SK-N-MC (cell line): Measurements from ENCODE around the gene NPR2.

ENCODE experiments used
- DNase-seq: peaks from one replicate; pipeline ENCODE4 v3.0.0-alpha.2; 2011; ENCODE audit warnings: low read depth, low spot score
- H3K27ac ChIP-seq: fragments of 200-600 bp; sonication (generic); 2 replicates; pipeline ENCODE4 v1.5.1; 2016; ENCODE audit warnings: mixed run types
- H3K36me3 ChIP-seq: fragments of 200-600 bp; sonication (generic); 2 replicates; pipeline ENCODE4 v1.6.1; 2017; ENCODE audit warnings: antibody characterized with exemption, low read length, mixed read lengths; ENCODE audit not compliant: insufficient read depth
- H3K4me3 ChIP-seq: fragments of 200-600 bp; sonication (generic); 2 replicates; pipeline ENCODE4 v1.5.1; 2016
- H3K9ac ChIP-seq: fragments of 200-600 bp; sonication (generic); 2 replicates; pipeline ENCODE4 v1.8.0; 2017; ENCODE audit warnings: mixed run types, mixed read lengths; ENCODE audit not compliant: insufficient read length
- H3K9me3 ChIP-seq: fragments of 200-600 bp; sonication (generic); 2 replicates; pipeline ENCODE4 v1.6.1; 2017; ENCODE audit warnings: low read depth, mild to moderate bottlenecking, antibody characterized with exemption, low read length, moderate library complexity, mixed read lengths
- EZH2 ChIP-seq: fragments of 200-600 bp; sonication (generic); IDR thresholded peaks from one replicate; pipeline ENCODE4 v1.6.1; 2017; ENCODE audit warnings: antibody characterized with exemption
- FOXP2 ChIP-seq: optimal IDR thresholded peaks from 2 replicates; pipeline ENCODE3; 2011; ENCODE audit warnings: mild to moderate bottlenecking, moderate library complexity; ENCODE audit not compliant: insufficient read depth; ENCODE audit errors: extremely low read length, control extremely low read depth
- POLR2AphosphoS5 ChIP-seq: IDR thresholded peaks from 2 replicates; pipeline ENCODE4 v1.6.1; 2012; ENCODE audit warnings: mild to moderate bottlenecking, low read depth, low read length, borderline replicate concordance

Gene NPR2

GRCh38 chr9:35814841-35815543 is 23.6 kb downstream of the NPR2 start, which contains the start of gene HINT2:
TSS of gene HINT2 (minus strand) at chr9:35815042. CDS start at chr9:35814979, 63 bp downstream.
- H3K36me3 ChIP-seq: no peaks in the 10 kb centered on the region

GRCh38 chr9:35816708-35817107 is 25.3 kb downstream of the NPR2 start:
- no peak overlapping the region for H3K4me3 ChIP-seq
- no peak overlapping the region for H3K27ac ChIP-seq
- no peaks in the 10 kb centered on the region for H3K36me3 ChIP-seq
- no peak for TF ChIP-seq EZH2
- no peak overlapping the region for H3K9ac ChIP-seq
- no peaks in the 10 kb centered on the region for H3K9me3 ChIP-seq
- DNase-seq: no peak

More at GRCh38 chr9:35814841-35815543, 23.6 kb downstream of the NPR2 start, which contains the start of gene HINT2:
- TF ChIP-seq POLR2AphosphoS5 (peak; percentile 93), EZH2 (no peak)
- peak; percentile 98 for DNase-seq
- Histone ChIP-seq H3K9ac (peak within 1 kb of the TSS; percentile 85), H3K4me3 (peak within 1 kb of the TSS; percentile 84), H3K27ac (peak within 1 kb of the TSS; percentile 60; the same call in 1 of the 2 replicates), H3K9me3 (no peaks in the 10 kb centered on the region)

GRCh38 chr9:35818341-35818740 is 26.9 kb downstream of the NPR2 start:
- no peak for DNase-seq
- Histone ChIP-seq H3K27ac (no peak overlapping the region), H3K9ac (no peak overlapping the region), H3K9me3 (no peaks in the 10 kb centered on the region), H3K4me3 (no peak overlapping the region), H3K36me3 (no peaks in the 10 kb centered on the region)
- no peak for TF ChIP-seq POLR2AphosphoS5
- TF ChIP-seq EZH2: no peak
- TF ChIP-seq FOXP2: no peak

- Histone ChIP-seq H3K36me3 (no peaks in the 10 kb centered on the region), H3K4me3 (no peak overlapping the region), H3K27ac (no peak overlapping the region), H3K9me3 (no peaks in the 10 kb centered on the region), H3K9ac (no peak overlapping the region)
- no peak for DNase-seq
- TF ChIP-seq POLR2AphosphoS5 (no peak), EZH2 (no peak), FOXP2 (no peak)
These were observed 28.7 kb downstream of the NPR2 start for GRCh38 chr9:35820076-35820475.

- no peak for DNase-seq
- no peaks in the 10 kb centered on the region for H3K9me3 ChIP-seq
- TF ChIP-seq POLR2AphosphoS5 (no peak), FOXP2 (no peak), EZH2 (no peak)
- no peak overlapping the region for H3K27ac ChIP-seq
- no peak overlapping the region for H3K4me3 ChIP-seq
- H3K9ac ChIP-seq: no peak overlapping the region
- no peaks in the 10 kb centered on the region for H3K36me3 ChIP-seq
These were observed 31.5 kb downstream of the NPR2 start for GRCh38 chr9:35822926-35823325.

- DNase-seq: no peak
- no peaks in the 10 kb centered on the region for H3K9me3 ChIP-seq
- no peak overlapping the region for H3K9ac ChIP-seq
- H3K4me3 ChIP-seq: no peak overlapping the region
- no peak overlapping the region for H3K27ac ChIP-seq
- H3K36me3 ChIP-seq: no peaks in the 10 kb centered on the region
- TF ChIP-seq EZH2 (no peak), FOXP2 (no peak), POLR2AphosphoS5 (no peak)
These were observed 34.8 kb downstream of the NPR2 start for GRCh38 chr9:35826071-35826701.

- TF ChIP-seq POLR2AphosphoS5: no peak
- no peak for TF ChIP-seq EZH2
- no peak for TF ChIP-seq FOXP2
- Histone ChIP-seq H3K4me3 (no peak overlapping the region), H3K9me3 (no peaks in the 10 kb centered on the region), H3K27ac (no peak overlapping the region), H3K9ac (no peak overlapping the region), H3K36me3 (no peaks in the 10 kb centered on the region)
- DNase-seq: no peak
These were observed 36.1 kb downstream of the NPR2 start for GRCh38 chr9:35827486-35827885.

GRCh38 chr9:35828716-35829083 is 37.3 kb downstream of the NPR2 start, which contains the start of gene FAM221B:
TSS of gene FAM221B (minus strand) at chr9:35828732. CDS start at chr9:35826161, 2,571 bp downstream.
- DNase-seq: no peak
- no peaks in the 10 kb centered on the region for H3K36me3 ChIP-seq
- TF ChIP-seq POLR2AphosphoS5: no peak
- no peak for TF ChIP-seq FOXP2
- no peak for TF ChIP-seq EZH2
- no peak within 1 kb of the TSS for H3K27ac ChIP-seq
- H3K9ac ChIP-seq: peak within 1 kb of the TSS; percentile 79
- peak within 1 kb of the TSS; percentile 84 for H3K4me3 ChIP-seq
- H3K9me3 ChIP-seq: no peaks in the 10 kb centered on the region
